ENCODE results near the gene METTL2A. TPM values are rescaled to one million over a fixed set of nuclear protein-coding genes. Genes with fewer than 3 reads are reported as not detected.
"Not testable (repeated sequence)": the region's sequence is repeated elsewhere in the genome, so short reads cannot be mapped to it uniquely, and the experiment has no call there.

Gene METTL2A
- total RNA-seq, 1 experiment from 2014 or later: 21.3 TPM

DNA sequence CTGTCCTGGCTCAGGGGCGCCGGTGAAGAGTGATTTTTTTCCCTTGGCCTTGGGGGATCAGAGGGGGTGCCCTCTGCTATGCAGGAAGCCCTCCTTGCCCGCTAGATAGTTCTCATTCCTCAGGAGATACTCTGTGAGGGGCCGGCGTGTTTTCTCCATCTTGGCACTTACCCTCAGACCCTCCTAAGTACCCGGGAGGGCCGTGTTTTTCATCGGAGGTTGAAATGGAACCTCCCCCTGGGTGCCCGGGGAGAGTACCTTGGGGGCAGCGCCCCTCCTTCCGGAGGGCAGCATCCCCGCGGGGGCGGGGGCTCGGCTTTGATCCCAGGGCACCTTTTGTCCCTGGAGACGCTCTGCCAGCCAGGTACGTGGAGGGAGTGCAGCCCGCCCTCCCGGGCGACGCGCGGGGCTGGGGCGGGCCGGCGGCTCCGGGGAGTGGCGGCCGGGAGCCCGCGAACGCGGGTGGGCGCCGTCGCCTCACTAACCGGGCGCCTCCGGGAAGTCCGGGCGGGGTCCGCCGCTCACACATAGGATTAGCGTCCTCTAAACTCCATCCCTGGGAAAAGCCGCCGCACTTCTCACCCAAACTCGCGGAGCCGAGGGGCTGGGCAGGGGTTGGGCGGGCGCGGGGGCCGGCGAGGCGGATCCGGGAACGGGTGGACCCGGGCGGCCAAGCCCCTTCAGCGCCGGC is 54.2 kb downstream of the METTL2A start:
- intact Hi-C loops (cut with micrococcal nuclease; ENCODE audit: unreplicated experiment); CTCF ChIA-PET; H3K4me1 Mint-ChIP-seq (ENCODE audit: low read depth, unreplicated experiment); H3K27me3 Mint-ChIP-seq (ENCODE audit: unreplicated experiment); H3K36me3 Mint-ChIP-seq (ENCODE audit: insufficient read depth, unreplicated experiment); H3K27ac Mint-ChIP-seq (ENCODE audit: unreplicated experiment); H3K9me3 Mint-ChIP-seq (ENCODE audit: low read depth, unreplicated experiment); BruUV-seq (replicated peaks): not testable (repeated sequence)
- H3K4me3 Mint-ChIP-seq (ENCODE audit: low read depth, unreplicated experiment): peak overlapping the region; percentile 38
- DNase-seq: peak; percentile 8

GRCh38 chr17:62478424-62478879 is 54.8 kb downstream of the METTL2A start, which contains the start of gene TLK2:
TSS of gene TLK2 (plus strand) at chr17:62478825. CDS start at chr17:62481126, 2,301 bp downstream.
- peaks cover 9% of the 10 kb centered on the region for H3K36me3 Mint-ChIP-seq (ENCODE audit: insufficient read depth, unreplicated experiment)
- H3K4me1 Mint-ChIP-seq (ENCODE audit: low read depth, unreplicated experiment): no peaks in the 10 kb centered on the region
- H3K27me3 Mint-ChIP-seq (ENCODE audit: unreplicated experiment): no peaks in the 10 kb centered on the region
- TF ChIP-seq, protein P1, sequence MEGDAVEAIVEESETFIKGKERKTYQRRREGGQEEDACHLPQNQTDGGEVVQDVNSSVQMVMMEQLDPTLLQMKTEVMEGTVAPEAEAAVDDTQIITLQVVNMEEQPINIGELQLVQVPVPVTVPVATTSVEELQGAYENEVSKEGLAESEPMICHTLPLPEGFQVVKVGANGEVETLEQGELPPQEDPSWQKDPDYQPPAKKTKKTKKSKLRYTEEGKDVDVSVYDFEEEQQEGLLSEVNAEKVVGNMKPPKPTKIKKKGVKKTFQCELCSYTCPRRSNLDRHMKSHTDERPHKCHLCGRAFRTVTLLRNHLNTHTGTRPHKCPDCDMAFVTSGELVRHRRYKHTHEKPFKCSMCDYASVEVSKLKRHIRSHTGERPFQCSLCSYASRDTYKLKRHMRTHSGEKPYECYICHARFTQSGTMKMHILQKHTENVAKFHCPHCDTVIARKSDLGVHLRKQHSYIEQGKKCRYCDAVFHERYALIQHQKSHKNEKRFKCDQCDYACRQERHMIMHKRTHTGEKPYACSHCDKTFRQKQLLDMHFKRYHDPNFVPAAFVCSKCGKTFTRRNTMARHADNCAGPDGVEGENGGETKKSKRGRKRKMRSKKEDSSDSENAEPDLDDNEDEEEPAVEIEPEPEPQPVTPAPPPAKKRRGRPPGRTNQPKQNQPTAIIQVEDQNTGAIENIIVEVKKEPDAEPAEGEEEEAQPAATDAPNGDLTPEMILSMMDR (IDR thresholded peaks at IDR 0.05; ENCODE audit: unreplicated experiment): no peak
- DNase-seq: peak; percentile 75
- BruUV-seq (replicated peaks): no TSS peak
- no peaks in the 10 kb centered on the region for H3K9me3 Mint-ChIP-seq (ENCODE audit: low read depth, unreplicated experiment)
- peak within 1 kb of the TSS; percentile 87 for H3K27ac Mint-ChIP-seq (ENCODE audit: unreplicated experiment)
- intact Hi-C loops (cut with micrococcal nuclease; ENCODE audit: unreplicated experiment): no loop called here
- CTCF ChIA-PET: no interaction called here
- peak within 1 kb of the TSS; percentile 75 for H3K4me3 Mint-ChIP-seq (ENCODE audit: low read depth, unreplicated experiment)

DNA sequence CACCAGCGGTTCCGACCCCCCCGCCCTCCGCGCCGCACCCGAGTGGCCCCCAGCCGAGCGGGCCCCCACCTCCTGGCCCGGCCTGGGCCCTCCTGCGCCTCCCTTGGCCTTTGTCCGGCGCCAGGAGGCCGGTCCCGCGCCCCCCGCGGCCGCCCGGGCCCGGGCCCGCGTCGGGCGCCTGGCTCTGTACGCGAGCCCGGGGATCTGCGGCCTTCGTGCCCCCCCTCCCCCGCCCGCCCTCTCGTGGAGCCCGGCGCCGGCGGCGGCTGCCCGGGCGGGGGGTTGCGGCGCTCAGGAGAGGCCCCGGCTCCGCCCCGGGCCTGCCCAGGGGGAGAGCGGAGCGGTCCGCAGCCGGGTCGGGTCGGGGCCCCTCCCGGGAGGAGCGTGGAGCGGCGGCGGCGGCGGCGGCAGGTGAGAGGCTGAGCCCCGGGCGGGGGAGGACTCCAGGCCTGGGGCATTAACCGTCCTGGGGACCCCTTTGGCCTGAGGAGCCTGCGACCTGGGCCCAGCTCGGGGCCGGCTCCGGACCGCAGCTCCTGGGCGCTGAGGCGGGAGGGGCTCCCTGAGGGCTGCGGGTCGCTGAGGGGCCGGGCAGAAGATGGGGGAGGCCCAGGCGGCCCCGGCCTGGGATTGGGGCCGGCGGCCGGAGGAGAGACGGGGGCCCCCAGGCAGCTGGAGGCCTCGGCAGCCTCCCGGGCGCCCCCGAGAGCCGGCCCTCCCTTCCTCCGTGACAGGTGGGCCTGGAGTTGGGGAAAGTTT is 55.4 kb downstream of the METTL2A start:
- H3K4me3 Mint-ChIP-seq (ENCODE audit: low read depth, unreplicated experiment): peak overlapping the region; percentile 75
- peak overlapping the region; percentile 87 for H3K27ac Mint-ChIP-seq (ENCODE audit: unreplicated experiment)
- CTCF ChIA-PET; BruUV-seq (replicated peaks); intact Hi-C loops (cut with micrococcal nuclease; ENCODE audit: unreplicated experiment); H3K4me1 Mint-ChIP-seq (ENCODE audit: low read depth, unreplicated experiment); H3K27me3 Mint-ChIP-seq (ENCODE audit: unreplicated experiment); H3K36me3 Mint-ChIP-seq (ENCODE audit: insufficient read depth, unreplicated experiment); H3K9me3 Mint-ChIP-seq (ENCODE audit: low read depth, unreplicated experiment): not testable (repeated sequence)
- DNase-seq: peak; percentile 22

GRCh38 chr17:62479639-62480258 is 56.1 kb downstream of the METTL2A start:
- H3K27ac Mint-ChIP-seq (ENCODE audit: unreplicated experiment): peak overlapping the region; percentile 87
- CTCF ChIA-PET; intact Hi-C loops (cut with micrococcal nuclease; ENCODE audit: unreplicated experiment); H3K4me1 Mint-ChIP-seq (ENCODE audit: low read depth, unreplicated experiment); H3K27me3 Mint-ChIP-seq (ENCODE audit: unreplicated experiment); DNase-seq; H3K36me3 Mint-ChIP-seq (ENCODE audit: insufficient read depth, unreplicated experiment); H3K9me3 Mint-ChIP-seq (ENCODE audit: low read depth, unreplicated experiment): not testable (repeated sequence)
- peak overlapping the region; percentile 75 for H3K4me3 Mint-ChIP-seq (ENCODE audit: low read depth, unreplicated experiment)
- TSS peak; percentile 56 for BruUV-seq (replicated peaks)

GRCh38 chr17:62482553-62482952 is 58.9 kb downstream of the METTL2A start:
- H3K27me3 Mint-ChIP-seq (ENCODE audit: unreplicated experiment); BruUV-seq (replicated peaks); CTCF ChIA-PET; H3K9me3 Mint-ChIP-seq (ENCODE audit: low read depth, unreplicated experiment); H3K4me3 Mint-ChIP-seq (ENCODE audit: low read depth, unreplicated experiment); intact Hi-C loops (cut with micrococcal nuclease; ENCODE audit: unreplicated experiment); H3K27ac Mint-ChIP-seq (ENCODE audit: unreplicated experiment); DNase-seq; H3K4me1 Mint-ChIP-seq (ENCODE audit: low read depth, unreplicated experiment): not testable (repeated sequence)
- peaks cover 14% of the 10 kb centered on the region for H3K36me3 Mint-ChIP-seq (ENCODE audit: insufficient read depth, unreplicated experiment)

GRCh38 chr17:62490990-62491389 is 67.3 kb downstream of the METTL2A start:
- CTCF ChIA-PET; intact Hi-C loops (cut with micrococcal nuclease; ENCODE audit: unreplicated experiment); H3K27me3 Mint-ChIP-seq (ENCODE audit: unreplicated experiment); H3K4me3 Mint-ChIP-seq (ENCODE audit: low read depth, unreplicated experiment); H3K4me1 Mint-ChIP-seq (ENCODE audit: low read depth, unreplicated experiment); H3K36me3 Mint-ChIP-seq (ENCODE audit: insufficient read depth, unreplicated experiment); DNase-seq; H3K27ac Mint-ChIP-seq (ENCODE audit: unreplicated experiment); H3K9me3 Mint-ChIP-seq (ENCODE audit: low read depth, unreplicated experiment); BruUV-seq (replicated peaks): not testable (repeated sequence)

DNA sequence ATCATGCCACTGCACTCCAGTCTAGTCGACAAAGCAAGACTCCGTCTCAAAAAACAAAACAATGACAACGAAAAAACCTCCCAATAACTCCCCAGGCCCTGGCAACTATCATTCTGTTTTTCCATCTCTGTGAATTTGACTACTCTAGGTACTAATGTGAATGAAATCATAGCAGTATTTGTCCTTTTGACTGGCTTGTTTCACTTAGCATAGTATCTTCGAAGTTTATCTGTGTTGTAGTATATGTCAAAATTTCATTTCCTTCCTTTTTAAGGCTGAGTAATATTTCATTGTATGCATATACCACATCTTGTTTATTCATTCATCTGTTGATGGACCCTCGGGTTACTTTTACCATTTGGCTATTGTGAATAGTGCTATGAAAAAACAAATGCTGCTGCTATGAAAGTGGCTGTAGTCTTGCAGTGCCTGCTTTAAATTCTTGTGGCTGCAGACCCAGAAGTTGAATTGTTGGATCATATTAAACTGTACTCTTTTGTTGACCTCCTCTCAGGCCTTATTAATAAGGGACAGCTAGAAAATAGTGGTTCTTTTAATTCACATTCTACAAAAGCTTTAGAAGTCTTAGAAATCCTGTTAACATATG is 69.5 kb downstream of the METTL2A start:
- intact Hi-C loops (cut with micrococcal nuclease; ENCODE audit: unreplicated experiment); H3K36me3 Mint-ChIP-seq (ENCODE audit: insufficient read depth, unreplicated experiment); H3K27me3 Mint-ChIP-seq (ENCODE audit: unreplicated experiment); DNase-seq; CTCF ChIA-PET; BruUV-seq (replicated peaks); H3K27ac Mint-ChIP-seq (ENCODE audit: unreplicated experiment); H3K4me1 Mint-ChIP-seq (ENCODE audit: low read depth, unreplicated experiment); H3K9me3 Mint-ChIP-seq (ENCODE audit: low read depth, unreplicated experiment); H3K4me3 Mint-ChIP-seq (ENCODE audit: low read depth, unreplicated experiment): not testable (repeated sequence)

DNA sequence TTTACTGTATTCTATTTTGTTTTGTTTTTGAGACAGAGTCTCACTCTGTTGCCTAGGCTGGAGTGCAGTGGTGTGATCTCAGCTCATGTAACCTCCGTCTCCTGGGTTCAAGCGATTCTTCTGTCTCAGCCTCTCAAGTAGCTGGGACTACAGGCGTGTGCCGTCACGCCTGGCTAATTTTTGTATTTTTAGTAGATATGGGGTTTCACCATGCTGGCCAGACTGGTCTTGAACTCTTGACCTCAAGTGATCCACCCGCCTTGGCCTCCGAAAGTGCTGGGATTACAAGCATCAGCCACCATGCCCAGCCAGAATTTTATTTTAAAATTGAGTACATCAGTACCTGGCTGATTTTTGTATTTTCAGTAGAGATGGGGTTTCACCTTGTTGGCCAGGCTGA is 70.4 kb downstream of the METTL2A start:
- DNase-seq; H3K27ac Mint-ChIP-seq (ENCODE audit: unreplicated experiment); H3K4me3 Mint-ChIP-seq (ENCODE audit: low read depth, unreplicated experiment); H3K9me3 Mint-ChIP-seq (ENCODE audit: low read depth, unreplicated experiment); H3K27me3 Mint-ChIP-seq (ENCODE audit: unreplicated experiment); intact Hi-C loops (cut with micrococcal nuclease; ENCODE audit: unreplicated experiment); H3K4me1 Mint-ChIP-seq (ENCODE audit: low read depth, unreplicated experiment); H3K36me3 Mint-ChIP-seq (ENCODE audit: insufficient read depth, unreplicated experiment); BruUV-seq (replicated peaks); CTCF ChIA-PET: not testable (repeated sequence)

Measured in Calu3 (cell line).